Erythroblast (primary cell): ENCODE measurements around the gene APPL2.

Source experiments
- GATA1 ChIP-seq: IDR thresholded peaks from 2 replicates; pipeline ENCODE4 v1.6.1; 2011; ENCODE audit warnings: low read depth, mild to moderate bottlenecking, control low read depth, low read length, moderate library complexity
- POLR2A ChIP-seq: IDR thresholded peaks from 2 replicates; pipeline ENCODE4 v1.6.1; 2011; ENCODE audit warnings: mild to moderate bottlenecking, low read length

- no peak for TF ChIP-seq POLR2A
- TF ChIP-seq GATA1, result no peak
These were observed 10.4 kb downstream of the APPL2 start for GRCh38 chr12:105225505-105226015.
